CD4-positive, alpha-beta T cell (primary cell): Measurements from ENCODE around the gene IRX4. TPM values are rescaled to one million over a fixed set of nuclear protein-coding genes. Genes with fewer than 3 reads are reported as not detected.

Source experiments
- ATAC-seq: fragments of 200-7000 bp; cut with Tn5 transposase; one replicate; pipeline ENCODE4 v1.10.0; 2022; ENCODE audit warnings: mild to moderate bottlenecking; ENCODE audit not compliant: poor library complexity
- CTCF ChIA-PET: fragments of 350-600 bp; sonication (Branson Sonifier 250); formaldehyde crosslinking; loops from one replicate; lab custom pipeline; 2021; ENCODE audit warnings: antibody characterized with exemption, inconsistent platforms; lab: Charles Lee
- POLR2A ChIA-PET: fragments of 350-600 bp; sonication (Branson Sonifier 250); formaldehyde crosslinking; loops from one replicate; lab custom pipeline; 2021; ENCODE audit warnings: antibody characterized with exemption, inconsistent platforms; lab: Charles Lee
- DNase-seq, 14 experiments: peaks; one replicate each; pipeline ENCODE4 v3.0.0-alpha.2; 2013 to 2020; ENCODE audit warnings: mixed read lengths in 2 of 14
- H3K27ac ChIP-seq, 2 donors: one replicate each; pipeline versions ENCODE4 v1.5.1 to v1.7.0; 2013; ENCODE audit warnings: low read length in 2 of 2, low read depth in 1 of 2, mild to moderate bottlenecking in 1 of 2
- H3K27me3 ChIP-seq, 2 experiments: 1 replicate in 1 of 2; 2 replicates in 1 of 2; pipeline versions ENCODE4 v1.6.1 to v1.7.0; 2013; ENCODE audit warnings: low read length in 2 of 2, control low read depth in 1 of 2, mild to moderate bottlenecking in 1 of 2, moderate library complexity in 1 of 2; ENCODE audit not compliant: insufficient read depth in 2 of 2, control insufficient read depth in 1 of 2
- H3K36me3 ChIP-seq: one replicate; pipeline ENCODE4 v1.6.1; 2013; ENCODE audit warnings: low read length, control low read depth; ENCODE audit not compliant: insufficient read depth
- H3K4me1 ChIP-seq: one replicate; pipeline ENCODE4 v1.6.1; 2013; ENCODE audit warnings: low read length, control low read depth; ENCODE audit not compliant: insufficient read depth
- H3K4me3 ChIP-seq: one replicate; pipeline ENCODE4 v1.5.1; 2013; ENCODE audit warnings: mild to moderate bottlenecking, low read length, moderate library complexity
- H3K9me3 ChIP-seq, 2 experiments: 1 replicate in 1 of 2; 2 replicates in 1 of 2; pipeline versions ENCODE4 v1.6.1 to v1.7.0; 2013; ENCODE audit warnings: low read length in 2 of 2, mild to moderate bottlenecking in 2 of 2, control low read depth in 1 of 2, moderate library complexity in 1 of 2; ENCODE audit not compliant: control insufficient read depth in 1 of 2, insufficient read depth in 1 of 2
- H3K27ac Mint-ChIP-seq: one replicate; pipeline ENCODE4 v1.8.0; 2020; ENCODE audit warnings: mixed read lengths
- H3K27me3 Mint-ChIP-seq: one replicate; pipeline ENCODE4 v1.8.0; 2021; ENCODE audit warnings: mixed read lengths
- H3K36me3 Mint-ChIP-seq: one replicate; pipeline ENCODE4 v1.8.0; 2021; ENCODE audit warnings: low read depth, mixed read lengths
- H3K4me1 Mint-ChIP-seq: one replicate; pipeline ENCODE4 v1.8.0; 2021; ENCODE audit warnings: low read depth, mixed read lengths
- H3K4me3 Mint-ChIP-seq: one replicate; pipeline ENCODE4 v1.8.0; 2020; ENCODE audit warnings: mild to moderate bottlenecking, mixed read lengths
- H3K9me3 Mint-ChIP-seq: one replicate; pipeline ENCODE4 v1.8.0; 2020; ENCODE audit warnings: mixed read lengths
- CTCF ChIP-seq: fragments of 200-600 bp; IDR thresholded peaks from one replicate; pipeline ENCODE4 v1.8.0; 2022; ENCODE audit warnings: antibody characterized with exemption, mild to moderate bottlenecking
- intact Hi-C, 2 experiments: fragments of 100-400 bp; cut with DNase I in 1 of 2; cut with micrococcal nuclease in 1 of 2; formaldehyde crosslinking; loops; one replicate each; pipeline versions ENCODE4 v1.15.1 to v1.9.0; 2023 to 2025; cut with DNase I, micrococcal nuclease
- total RNA-seq, 174 experiments: library from RNA in 2 of 174; stranded (reverse) in 2 of 174; gene quantifications; one replicate each; pipeline ENCODE4 v1.2.3 and lab custom pipeline; 2021 to 2026

Gene IRX4
- total RNA-seq, 2 experiments from 2014 or later = not detected

- intact Hi-C loops = no loop called here
- no peak overlapping the region for H3K4me3 Mint-ChIP-seq
- H3K9me3 Mint-ChIP-seq = no peaks in the 10 kb centered on the region
These were observed 5.3 kb downstream of the IRX4 start for GRCh38 chr5:1877103-1878049.

GRCh38 chr5:1876660-1877064 lies 6.1 kb downstream of the IRX4 start:
- no peak for ATAC-seq
- no peaks in the 10 kb centered on the region for H3K36me3 Mint-ChIP-seq
- peaks cover 70% of the 10 kb centered on the region for H3K27me3 Mint-ChIP-seq
- H3K4me3 Mint-ChIP-seq = no peak overlapping the region
- Histone ChIP-seq H3K9me3 (peaks cover 0 to 33% of the 10 kb centered on the region in 2 experiments), H3K4me1 (peaks cover 20% of the 10 kb centered on the region), H3K27ac (no peak overlapping the region), H3K27me3 (peaks cover 59 to 75% of the 10 kb centered on the region in 2 experiments), H3K4me3 (no peak overlapping the region), H3K36me3 (no peaks in the 10 kb centered on the region)
- H3K27ac Mint-ChIP-seq = no peak overlapping the region
- TF ChIP-seq CTCF = no peak
- H3K9me3 Mint-ChIP-seq = no peaks in the 10 kb centered on the region
- intact Hi-C loops = no loop called here
- ChIA-PET POLR2A (no interaction called here), CTCF (no interaction called here)
- peaks cover 10% of the 10 kb centered on the region for H3K4me1 Mint-ChIP-seq
- DNase-seq = no peak

More at GRCh38 chr5:1877103-1878049, 5.3 kb downstream of the IRX4 start:
- H3K27ac ChIP-seq = no peak overlapping the region
- peaks cover 64% of the 10 kb centered on the region for H3K27me3 Mint-ChIP-seq
- peaks cover 0 to 36% of the 10 kb centered on the region in 2 experiments for H3K9me3 ChIP-seq
- ATAC-seq (no peak), DNase-seq (no peak)
- POLR2A ChIA-PET = no interaction called here
- H3K4me1 Mint-ChIP-seq = peaks cover 10% of the 10 kb centered on the region
- CTCF ChIA-PET = no interaction called here
- no peak for TF ChIP-seq CTCF
- no peak overlapping the region for H3K27ac Mint-ChIP-seq
- no peak overlapping the region for H3K4me3 ChIP-seq
- peaks cover 23% of the 10 kb centered on the region for H3K4me1 ChIP-seq
- H3K36me3 ChIP-seq = no peaks in the 10 kb centered on the region
- peaks cover 60 to 81% of the 10 kb centered on the region in 2 experiments for H3K27me3 ChIP-seq
- no peaks in the 10 kb centered on the region for H3K36me3 Mint-ChIP-seq

GRCh38 chr5:1875843-1876659 lies 6.7 kb downstream of the IRX4 start:
- Mint-ChIP-seq H3K4me1 (peaks cover 10% of the 10 kb centered on the region), H3K4me3 (no peak overlapping the region), H3K36me3 (no peaks in the 10 kb centered on the region), H3K27me3 (peaks cover 65% of the 10 kb centered on the region), H3K27ac (no peak overlapping the region), H3K9me3 (no peaks in the 10 kb centered on the region)
- ChIA-PET CTCF (no interaction called here), POLR2A (no interaction called here)
- intact Hi-C loops = no loop called here
- Histone ChIP-seq H3K36me3 (no peaks in the 10 kb centered on the region), H3K9me3 (peaks cover 0 to 30% of the 10 kb centered on the region in 2 experiments), H3K27ac (no peak overlapping the region), H3K27me3 (peaks cover 55 to 74% of the 10 kb centered on the region in 2 experiments), H3K4me1 (peaks cover 16% of the 10 kb centered on the region), H3K4me3 (no peak overlapping the region)
- ATAC-seq = no peak
- TF ChIP-seq CTCF = no peak
- no peak for DNase-seq
